K562 (cell line): ENCODE data around the gene RNF144A.

Experiments
- CEBPG ChIP-seq, 3 experiments: fragments of 200-800 bp in 1 of 3; sonication (Bioruptor generic) in 1 of 3; sonication (generic) in 1 of 3; formaldehyde crosslinking in 1 of 3; IDR thresholded peaks in 2 of 3; conservative IDR thresholded peaks in 1 of 3; 2 replicates each; pipeline versions ENCODE4 v1.6.1 to v1.8.0; 2016 to 2022; ENCODE audit warnings: missing compliant biosample characterization in 2 of 3, missing genetic modification characterization in 2 of 3, mild to moderate bottlenecking in 1 of 3, missing genetic modification reagents in 1 of 3
- NFIX ChIP-seq: fragments of 250-450 bp; sonication (Bioruptor Pico); IDR thresholded peaks from 2 replicates; pipeline ENCODE4 v1.4.0; 2020; ENCODE audit warnings: low read depth, mild to moderate bottlenecking, moderate library complexity

DNA sequence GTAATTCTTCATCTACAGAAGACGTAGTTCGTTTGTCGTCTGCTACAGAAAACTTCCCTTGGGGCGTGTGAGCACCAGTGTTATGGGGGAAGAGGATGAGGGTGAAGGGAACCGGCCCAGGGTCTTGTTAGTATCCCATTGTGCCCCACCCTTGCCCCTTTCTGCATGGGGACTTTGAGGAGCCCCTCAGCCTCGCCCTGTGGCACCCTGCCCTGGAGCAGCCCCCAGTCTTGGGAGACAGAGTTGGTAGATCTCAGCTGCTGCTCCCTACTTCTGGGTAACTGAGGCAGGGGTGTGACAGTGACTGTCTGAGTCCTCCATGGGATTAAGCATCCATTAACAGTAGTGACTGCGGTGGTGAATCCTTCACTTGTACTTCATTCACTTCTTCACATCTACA, 50.1 kb downstream of the RNF144A start:
- TF ChIP-seq NFIX (no peak), CEBPG (CRISPR knock-in tag; IDR thresholded peaks at IDR 0.05) (no peak), CEBPG (tag; conservative IDR thresholded peaks at IDR 0.05 in 1 of 2, IDR thresholded peaks at IDR 0.05 in 1 of 2) (no peak)
